ENCODE measurements around the gene PLA2G12A.
"Not testable (repeated sequence)": the region's sequence is repeated elsewhere in the genome, so short reads cannot be mapped to it uniquely, and the experiment has no call there.

The PLA2G12A gene

GRCh38 chr4:109678925-109679324 lies 50.9 kb downstream of the PLA2G12A start:
- DNase-seq (ENCODE audit: low read depth in 1 of 2, low spot score in 1 of 2) = not testable (repeated sequence)

- not testable (repeated sequence) for DNase-seq (ENCODE audit: low read depth in 1 of 2, low spot score in 1 of 2)
Observed at GRCh38 chr4:109678472-109678871, 51.4 kb downstream of the PLA2G12A start.

- no peak for DNase-seq (ENCODE audit: low read depth in 1 of 2, low spot score in 1 of 2)
Observed at GRCh38 chr4:109676886-109677285, 53.0 kb downstream of the PLA2G12A start.

GRCh38 chr4:109675843-109676242 lies 54.0 kb downstream of the PLA2G12A start:
- DNase-seq (ENCODE audit: low read depth in 1 of 2, low spot score in 1 of 2) = no peak

GRCh38 chr4:109675181-109675580 lies 54.7 kb downstream of the PLA2G12A start:
- no peak for DNase-seq (ENCODE audit: low read depth in 1 of 2, low spot score in 1 of 2)

GRCh38 chr4:109673303-109673702 lies 56.6 kb downstream of the PLA2G12A start:
- DNase-seq (ENCODE audit: low read depth in 1 of 2, low spot score in 1 of 2) = no peak

GRCh38 chr4:109672169-109672930 lies 57.5 kb downstream of the PLA2G12A start:
- no peak for DNase-seq (ENCODE audit: low read depth in 1 of 2, low spot score in 1 of 2)

GRCh38 chr4:109671350-109671749 lies 58.5 kb downstream of the PLA2G12A start:
- no peak for DNase-seq (ENCODE audit: low read depth in 1 of 2, low spot score in 1 of 2)

GRCh38 chr4:109665783-109666485 lies 63.9 kb downstream of the PLA2G12A start:
- DNase-seq (ENCODE audit: low read depth in 1 of 2, low spot score in 1 of 2) = no peak

GRCh38 chr4:109662771-109663170 lies 67.1 kb downstream of the PLA2G12A start:
- no peak for DNase-seq (ENCODE audit: low read depth in 1 of 2, low spot score in 1 of 2)

GRCh38 chr4:109662116-109662515 lies 67.8 kb downstream of the PLA2G12A start:
- DNase-seq (ENCODE audit: low read depth in 1 of 2, low spot score in 1 of 2) = no peak
